PC-9 (cell line): ENCODE results near the gene GNG5. TPM values are rescaled to one million over a fixed set of nuclear protein-coding genes. Genes with fewer than 3 reads are reported as not detected.

Source experiments
- BruUV-seq: library from RNA; stranded (reverse); fragments of 400-500 nt; replicated peaks from 2 replicates; lab custom pipeline; 2021; lab: Mats Ljungman, UMichigan
- CTCF ChIA-PET: fragments of 300-600 bp; sonication (Branson Sonifier 250); formaldehyde crosslinking; loops from one replicate; lab custom pipeline; 2022; ENCODE audit warnings: antibody characterized with exemption; lab: Charles Lee
- POLR2A ChIA-PET: fragments of 300-600 bp; sonication (Branson Sonifier 250); formaldehyde crosslinking; loops from one replicate; lab custom pipeline; 2022; ENCODE audit warnings: antibody characterized with exemption; ENCODE audit not compliant: unreplicated experiment; lab: Charles Lee
- DNase-seq, 2 experiments: peaks; one replicate each; pipeline versions ENCODE4 v3.0.0 to v3.0.0-alpha.2; 2015 to 2022; ENCODE audit warnings: mixed read lengths in 1 of 2
- H2AFZ ChIP-seq: fragments of 200-600 bp; sonication (generic); 2 replicates; pipeline ENCODE4 v1.8.1; 2017; ENCODE audit warnings: antibody characterized with exemption
- H3F3A ChIP-seq: fragments of 200-600 bp; sonication (generic); 2 replicates; pipeline ENCODE4 v1.8.1; 2017; ENCODE audit warnings: antibody characterized with exemption, mild to moderate bottlenecking, low read depth; ENCODE audit not compliant: insufficient read depth
- H3K27ac ChIP-seq: fragments of 200-600 bp; sonication (generic); 2 replicates; pipeline ENCODE4 v1.6.1; 2016; ENCODE audit warnings: mixed run types
- H3K27me3 ChIP-seq: fragments of 200-600 bp; sonication (generic); 2 replicates; pipeline ENCODE4 v1.6.1; 2016; ENCODE audit warnings: low read depth, mixed run types; ENCODE audit not compliant: insufficient read depth
- H3K36me3 ChIP-seq: fragments of 200-600 bp; sonication (generic); 2 replicates; pipeline ENCODE4 v1.6.1; 2016; ENCODE audit warnings: low read depth, mixed run types
- H3K4me1 ChIP-seq: fragments of 200-600 bp; sonication (generic); replicated peaks from 2 replicates; pipeline ENCODE4 v1.6.1; 2016; ENCODE audit warnings: mixed run types; ENCODE audit not compliant: insufficient read depth
- H3K4me2 ChIP-seq: fragments of 200-600 bp; sonication (generic); 2 replicates; pipeline ENCODE4 v1.6.1; 2017; ENCODE audit warnings: mixed run types
- H3K4me3 ChIP-seq: fragments of 200-600 bp; sonication (generic); 2 replicates; pipeline ENCODE4 v1.6.1; 2016; ENCODE audit warnings: mixed run types
- H3K79me2 ChIP-seq: fragments of 200-600 bp; sonication (generic); 2 replicates; pipeline ENCODE4 v1.6.1; 2017; ENCODE audit warnings: low read depth, mixed run types
- H3K9me2 ChIP-seq: fragments of 200-600 bp; sonication (generic); 2 replicates; pipeline ENCODE4 v1.8.1; 2017; ENCODE audit warnings: mild to moderate bottlenecking; ENCODE audit not compliant: insufficient read depth
- H3K9me3 ChIP-seq: fragments of 200-600 bp; sonication (generic); 2 replicates; pipeline ENCODE4 v1.8.1; 2016; ENCODE audit warnings: low read depth; ENCODE audit not compliant: insufficient read depth
- H4K20me1 ChIP-seq: fragments of 200-600 bp; sonication (generic); 2 replicates; pipeline ENCODE4 v1.8.1; 2017; ENCODE audit not compliant: insufficient read depth
- EZH2 ChIP-seq: fragments of 200-600 bp; sonication (generic); IDR thresholded peaks from 2 replicates; pipeline ENCODE4 v1.8.0; 2017; ENCODE audit warnings: antibody characterized with exemption, low read depth
- intact Hi-C: fragments of 100-400 bp; cut with micrococcal nuclease; formaldehyde crosslinking; loops from one replicate; pipeline ENCODE4 v1.10.0; 2022; ENCODE audit not compliant: unreplicated experiment
- total RNA-seq: library from RNA; stranded (reverse); gene quantifications from 2 replicates; pipeline ENCODE4 v1.2.3, GENCODE V29; 2021
- TF ChIP-seq, protein P1 (sequence below): fragments of 200-600 bp; sonication (generic); conservative IDR thresholded peaks from 2 replicates; pipeline ENCODE4 v1.6.1; 2017; ENCODE audit warnings: mixed run types, antibody characterized with exemption, mild to moderate bottlenecking, moderate library complexity

GNG5 gene
- total RNA-seq, 1 experiment from 2014 or later: 98.8 TPM

DNA sequence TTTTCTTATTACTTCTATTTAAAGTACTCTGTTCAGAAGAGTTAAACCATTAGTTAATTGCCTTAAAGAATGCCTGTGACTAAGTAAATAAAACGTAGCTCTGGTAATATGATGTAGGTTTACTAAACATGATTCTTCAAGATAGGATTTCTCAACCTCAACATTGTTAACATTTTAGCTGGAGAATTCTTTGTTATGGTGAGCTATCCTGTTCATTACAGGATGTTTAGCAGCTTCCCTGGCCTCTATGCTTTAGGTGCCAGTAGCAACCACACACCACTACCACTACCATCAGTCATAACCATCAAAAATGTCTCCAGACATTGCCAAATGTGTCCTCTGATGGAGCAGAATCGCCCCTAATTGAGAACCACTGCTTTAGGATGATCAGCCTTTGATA is 16.6 kb downstream of the GNG5 start:
- H3K4me3 ChIP-seq: no peak overlapping the region
- intact Hi-C loops: no loop called here
- H3K4me2 ChIP-seq: no peak overlapping the region
- H4K20me1 ChIP-seq: peaks cover 31% of the 10 kb centered on the region
- no TSS peak for BruUV-seq
- CTCF ChIA-PET: no interaction called here
- no peak overlapping the region for H2AFZ ChIP-seq
- H3K36me3 ChIP-seq: peaks cover 53% of the 10 kb centered on the region
- peaks cover 31% of the 10 kb centered on the region for H3K79me2 ChIP-seq
- H3F3A ChIP-seq: peaks cover 11% of the 10 kb centered on the region; the same call in 1 of the 2 replicates
- DNase-seq: no peak
- H3K9me3 ChIP-seq: no peaks in the 10 kb centered on the region
- TF ChIP-seq, protein P1, sequence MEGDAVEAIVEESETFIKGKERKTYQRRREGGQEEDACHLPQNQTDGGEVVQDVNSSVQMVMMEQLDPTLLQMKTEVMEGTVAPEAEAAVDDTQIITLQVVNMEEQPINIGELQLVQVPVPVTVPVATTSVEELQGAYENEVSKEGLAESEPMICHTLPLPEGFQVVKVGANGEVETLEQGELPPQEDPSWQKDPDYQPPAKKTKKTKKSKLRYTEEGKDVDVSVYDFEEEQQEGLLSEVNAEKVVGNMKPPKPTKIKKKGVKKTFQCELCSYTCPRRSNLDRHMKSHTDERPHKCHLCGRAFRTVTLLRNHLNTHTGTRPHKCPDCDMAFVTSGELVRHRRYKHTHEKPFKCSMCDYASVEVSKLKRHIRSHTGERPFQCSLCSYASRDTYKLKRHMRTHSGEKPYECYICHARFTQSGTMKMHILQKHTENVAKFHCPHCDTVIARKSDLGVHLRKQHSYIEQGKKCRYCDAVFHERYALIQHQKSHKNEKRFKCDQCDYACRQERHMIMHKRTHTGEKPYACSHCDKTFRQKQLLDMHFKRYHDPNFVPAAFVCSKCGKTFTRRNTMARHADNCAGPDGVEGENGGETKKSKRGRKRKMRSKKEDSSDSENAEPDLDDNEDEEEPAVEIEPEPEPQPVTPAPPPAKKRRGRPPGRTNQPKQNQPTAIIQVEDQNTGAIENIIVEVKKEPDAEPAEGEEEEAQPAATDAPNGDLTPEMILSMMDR: no peak
- no peak for TF ChIP-seq EZH2
- H3K9me2 ChIP-seq: no peaks in the 10 kb centered on the region
- H3K4me1 ChIP-seq: no peaks in the 10 kb centered on the region
- no peaks in the 10 kb centered on the region for H3K27me3 ChIP-seq
- no peak overlapping the region for H3K27ac ChIP-seq
- POLR2A ChIA-PET: no interaction called here

DNA sequence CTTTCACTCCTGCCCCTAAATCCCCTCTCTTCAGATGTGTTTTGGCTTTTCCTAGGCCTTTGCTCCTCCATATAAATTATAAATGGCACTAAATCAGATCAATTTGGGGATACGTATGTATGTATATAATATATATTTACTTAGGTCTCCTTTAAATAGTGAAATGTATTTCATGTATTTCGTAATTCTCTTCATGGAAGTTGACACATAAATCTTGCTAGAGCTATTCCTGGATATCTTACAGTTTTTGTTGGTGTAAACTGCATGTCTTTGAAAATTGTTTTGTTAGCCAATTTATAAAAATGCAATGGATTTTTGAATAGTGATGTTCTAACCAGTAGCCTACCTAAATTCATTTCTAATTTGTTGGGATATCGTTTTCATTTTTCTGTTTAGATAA is 18.3 kb downstream of the GNG5 start:
- no peak overlapping the region for H3K4me3 ChIP-seq
- POLR2A ChIA-PET: no interaction called here
- no peak overlapping the region for H3K4me2 ChIP-seq
- no peaks in the 10 kb centered on the region for H3K4me1 ChIP-seq
- no peak overlapping the region for H3K27ac ChIP-seq
- BruUV-seq: no TSS peak
- intact Hi-C loops: no loop called here
- peaks cover 40% of the 10 kb centered on the region for H3K79me2 ChIP-seq
- H3K27me3 ChIP-seq: no peaks in the 10 kb centered on the region
- H3K9me2 ChIP-seq: no peaks in the 10 kb centered on the region
- no peak overlapping the region for H2AFZ ChIP-seq
- H3K9me3 ChIP-seq: no peaks in the 10 kb centered on the region
- DNase-seq: no peak
- CTCF ChIA-PET: no interaction called here
- TF ChIP-seq EZH2: no peak
- TF ChIP-seq, protein P1: no peak
- H3F3A ChIP-seq: no peaks in the 10 kb centered on the region
- peaks cover 36% of the 10 kb centered on the region for H4K20me1 ChIP-seq
- H3K36me3 ChIP-seq: peaks cover 67% of the 10 kb centered on the region

DNA sequence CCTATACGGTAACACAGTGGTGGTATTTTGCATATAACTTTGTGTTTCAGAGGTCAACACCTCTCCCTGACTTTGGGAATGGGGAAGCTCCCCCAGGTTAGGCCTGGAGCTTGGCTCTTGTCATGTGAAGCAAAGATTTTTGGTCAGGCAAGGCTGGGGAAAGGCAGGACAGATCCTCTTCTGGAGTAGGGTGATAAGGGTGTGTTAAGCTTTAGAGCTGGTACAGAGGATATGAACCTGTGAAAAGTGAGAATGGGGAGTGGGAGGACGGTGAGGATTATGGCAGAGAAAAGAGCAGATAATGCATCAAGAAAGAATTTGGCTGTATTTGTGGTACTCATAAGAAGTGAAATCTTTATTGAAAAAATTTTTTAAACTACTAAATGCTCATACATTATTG is 25.1 kb downstream of the GNG5 start:
- peaks cover 4% of the 10 kb centered on the region for H3K9me3 ChIP-seq
- DNase-seq: no peak
- H3K79me2 ChIP-seq: peaks cover 61% of the 10 kb centered on the region
- H2AFZ ChIP-seq: no peak overlapping the region
- peaks cover 49% of the 10 kb centered on the region for H3K36me3 ChIP-seq
- TF ChIP-seq EZH2: no peak
- TF ChIP-seq, protein P1: no peak
- CTCF ChIA-PET: no interaction called here
- BruUV-seq: no TSS peak
- no peaks in the 10 kb centered on the region for H3K9me2 ChIP-seq
- peak overlapping the region; percentile 87 for H3K4me2 ChIP-seq
- H3K4me3 ChIP-seq: no peak overlapping the region
- H4K20me1 ChIP-seq: peaks cover 19% of the 10 kb centered on the region
- intact Hi-C loops: no loop called here
- H3K27me3 ChIP-seq: no peaks in the 10 kb centered on the region
- peaks cover 22% of the 10 kb centered on the region for H3K4me1 ChIP-seq
- POLR2A ChIA-PET: no interaction called here
- H3F3A ChIP-seq: no peaks in the 10 kb centered on the region
- no peak overlapping the region for H3K27ac ChIP-seq
